IPS-18a (cell line): ENCODE measurements around the gene PDZD2.

ENCODE experiments used
- H3K27ac ChIP-seq: one replicate; pipeline ENCODE4 v1.5.1; 2013; ENCODE audit warnings: low read length
- H3K27me3 ChIP-seq: one replicate; pipeline ENCODE4 v1.6.1; 2013; ENCODE audit warnings: mild to moderate bottlenecking, low read length; ENCODE audit not compliant: control insufficient read depth, insufficient read depth
- H3K36me3 ChIP-seq: one replicate; pipeline ENCODE4 v1.6.1; 2013; ENCODE audit warnings: low read depth, low read length; ENCODE audit not compliant: control insufficient read depth
- H3K4me1 ChIP-seq: one replicate; pipeline ENCODE4 v1.6.1; 2013; ENCODE audit warnings: low read depth, low read length; ENCODE audit not compliant: control insufficient read depth
- H3K4me3 ChIP-seq: one replicate; pipeline ENCODE4 v1.5.1; 2013; ENCODE audit warnings: low read length
- H3K9ac ChIP-seq: one replicate; pipeline ENCODE4 v1.6.1; 2013; ENCODE audit warnings: mild to moderate bottlenecking, low read length, moderate library complexity
- H3K9me3 ChIP-seq: one replicate; pipeline ENCODE4 v1.6.1; 2013; ENCODE audit warnings: low read depth, low read length; ENCODE audit not compliant: control insufficient read depth

Gene PDZD2

GRCh38 chr5:32083981-32084430 lies 445.1 kb downstream of the PDZD2 start:
- Histone ChIP-seq H3K27me3 (no peaks in the 10 kb centered on the region), H3K36me3 (no peaks in the 10 kb centered on the region), H3K9me3 (no peaks in the 10 kb centered on the region)

GRCh38 chr5:32087086-32088082 lies 448.5 kb downstream of the PDZD2 start:
- Histone ChIP-seq H3K9ac (no peak overlapping the region), H3K27ac (no peak overlapping the region), H3K36me3 (no peaks in the 10 kb centered on the region), H3K4me3 (no peak overlapping the region), H3K4me1 (no peaks in the 10 kb centered on the region), H3K9me3 (no peaks in the 10 kb centered on the region), H3K27me3 (no peaks in the 10 kb centered on the region)

More at GRCh38 chr5:32083981-32084430, 445.1 kb downstream of the PDZD2 start:
- no peak overlapping the region for H3K4me3 ChIP-seq
- no peak overlapping the region for H3K9ac ChIP-seq
- no peaks in the 10 kb centered on the region for H3K4me1 ChIP-seq
- H3K27ac ChIP-seq, result no peak overlapping the region

- H3K4me3 ChIP-seq, result no peak overlapping the region
- no peak overlapping the region for H3K27ac ChIP-seq
- H3K4me1 ChIP-seq, result no peaks in the 10 kb centered on the region
- H3K27me3 ChIP-seq, result no peaks in the 10 kb centered on the region
- no peaks in the 10 kb centered on the region for H3K36me3 ChIP-seq
- no peaks in the 10 kb centered on the region for H3K9me3 ChIP-seq
- no peak overlapping the region for H3K9ac ChIP-seq
Observed at GRCh38 chr5:32088214-32088613, 449.3 kb downstream of the PDZD2 start.

- Histone ChIP-seq H3K4me3 (no peak overlapping the region), H3K27me3 (no peaks in the 10 kb centered on the region), H3K9ac (no peak overlapping the region)
Observed at GRCh38 chr5:32089146-32090000, 450.4 kb downstream of the PDZD2 start.

GRCh38 chr5:32090026-32090754 lies 451.3 kb downstream of the PDZD2 start:
- Histone ChIP-seq H3K4me3 (no peak overlapping the region), H3K36me3 (no peaks in the 10 kb centered on the region), H3K9ac (no peak overlapping the region), H3K9me3 (no peaks in the 10 kb centered on the region), H3K27me3 (no peaks in the 10 kb centered on the region), H3K27ac (no peak overlapping the region), H3K4me1 (no peaks in the 10 kb centered on the region)

More at GRCh38 chr5:32089146-32090000, 450.4 kb downstream of the PDZD2 start:
- no peaks in the 10 kb centered on the region for H3K36me3 ChIP-seq
- H3K9me3 ChIP-seq, result no peaks in the 10 kb centered on the region
- H3K4me1 ChIP-seq, result no peaks in the 10 kb centered on the region
- no peak overlapping the region for H3K27ac ChIP-seq

- H3K9ac ChIP-seq, result no peak overlapping the region
- no peak overlapping the region for H3K27ac ChIP-seq
- no peaks in the 10 kb centered on the region for H3K27me3 ChIP-seq
Observed at GRCh38 chr5:32090755-32091128, 451.8 kb downstream of the PDZD2 start.

GRCh38 chr5:32092938-32093812 lies 454.2 kb downstream of the PDZD2 start:
- Histone ChIP-seq H3K9ac (no peak overlapping the region), H3K36me3 (no peaks in the 10 kb centered on the region), H3K4me3 (no peak overlapping the region), H3K27me3 (no peaks in the 10 kb centered on the region), H3K9me3 (no peaks in the 10 kb centered on the region), H3K4me1 (no peaks in the 10 kb centered on the region), H3K27ac (no peak overlapping the region)

More at GRCh38 chr5:32090755-32091128, 451.8 kb downstream of the PDZD2 start:
- Histone ChIP-seq H3K4me3 (no peak overlapping the region), H3K4me1 (no peaks in the 10 kb centered on the region), H3K36me3 (no peaks in the 10 kb centered on the region), H3K9me3 (no peaks in the 10 kb centered on the region)

- Histone ChIP-seq H3K9ac (no peak overlapping the region), H3K36me3 (peaks cover 4% of the 10 kb centered on the region), H3K9me3 (no peaks in the 10 kb centered on the region), H3K4me3 (no peak overlapping the region), H3K4me1 (no peaks in the 10 kb centered on the region), H3K27me3 (no peaks in the 10 kb centered on the region), H3K27ac (no peak overlapping the region)
Observed at GRCh38 chr5:32094691-32095090, 455.8 kb downstream of the PDZD2 start.

GRCh38 chr5:32095261-32095671 lies 456.3 kb downstream of the PDZD2 start:
- no peaks in the 10 kb centered on the region for H3K9me3 ChIP-seq
- no peak overlapping the region for H3K27ac ChIP-seq
- peaks cover 5% of the 10 kb centered on the region for H3K36me3 ChIP-seq
- no peak overlapping the region for H3K4me3 ChIP-seq
- H3K27me3 ChIP-seq, result no peaks in the 10 kb centered on the region
- no peaks in the 10 kb centered on the region for H3K4me1 ChIP-seq
- H3K9ac ChIP-seq, result no peak overlapping the region

GRCh38 chr5:32096891-32097595 lies 458.1 kb downstream of the PDZD2 start:
- Histone ChIP-seq H3K9me3 (no peaks in the 10 kb centered on the region), H3K36me3 (peaks cover 18% of the 10 kb centered on the region)

More at GRCh38 chr5:32096891-32097595, 458.1 kb downstream of the PDZD2 start:
- Histone ChIP-seq H3K4me1 (no peaks in the 10 kb centered on the region), H3K27ac (no peak overlapping the region), H3K9ac (no peak overlapping the region), H3K27me3 (no peaks in the 10 kb centered on the region), H3K4me3 (no peak overlapping the region)
